Measurements from ENCODE around the gene ZNF507. TPM values are rescaled to one million over a fixed set of nuclear protein-coding genes. Genes with fewer than 3 reads are reported as not detected.

ZNF507 gene
- total RNA-seq, 1 donor from 2014 or later: 22.4 TPM

GRCh38 chr19:32396046-32396652, 50.7 kb downstream of the ZNF507 start:
- no peak for TF ChIP-seq CTCF (IDR thresholded peaks at IDR 0.05)
- Mint-ChIP-seq H3K4me3 (ENCODE audit: unreplicated experiment) (no peak overlapping the region), H3K27ac (ENCODE audit: unreplicated experiment) (no peak overlapping the region), H3K36me3 (ENCODE audit: unreplicated experiment) (peaks cover 1% of the 10 kb centered on the region), H3K9me3 (ENCODE audit: unreplicated experiment) (no peaks in the 10 kb centered on the region), H3K27me3 (ENCODE audit: unreplicated experiment) (no peaks in the 10 kb centered on the region), H3K4me1 (ENCODE audit: unreplicated experiment) (peaks cover 7% of the 10 kb centered on the region)
- no peak for DNase-seq (ENCODE audit: extremely low spot score, unreplicated experiment)

GRCh38 chr19:32397671-32398101, 52.3 kb downstream of the ZNF507 start:
- Mint-ChIP-seq H3K9me3 (ENCODE audit: unreplicated experiment) (no peaks in the 10 kb centered on the region), H3K27me3 (ENCODE audit: unreplicated experiment) (no peaks in the 10 kb centered on the region), H3K4me3 (ENCODE audit: unreplicated experiment) (no peak overlapping the region), H3K27ac (ENCODE audit: unreplicated experiment) (no peak overlapping the region), H3K4me1 (ENCODE audit: unreplicated experiment) (peaks cover 7% of the 10 kb centered on the region), H3K36me3 (ENCODE audit: unreplicated experiment) (peaks cover 3% of the 10 kb centered on the region)
- no peak for DNase-seq (ENCODE audit: extremely low spot score, unreplicated experiment)
- TF ChIP-seq CTCF (IDR thresholded peaks at IDR 0.05): no peak

- Mint-ChIP-seq H3K27me3 (ENCODE audit: unreplicated experiment) (no peaks in the 10 kb centered on the region), H3K4me1 (ENCODE audit: unreplicated experiment) (peaks cover 28% of the 10 kb centered on the region), H3K9me3 (ENCODE audit: unreplicated experiment) (no peaks in the 10 kb centered on the region), H3K27ac (ENCODE audit: unreplicated experiment) (no peak overlapping the region), H3K4me3 (ENCODE audit: unreplicated experiment) (no peak overlapping the region), H3K36me3 (ENCODE audit: unreplicated experiment) (peaks cover 3% of the 10 kb centered on the region)
- no peak for DNase-seq (ENCODE audit: extremely low spot score, unreplicated experiment)
- TF ChIP-seq CTCF (IDR thresholded peaks at IDR 0.05): no peak
Measured at GRCh38 chr19:32401992-32402391, 56.6 kb downstream of the ZNF507 start.

GRCh38 chr19:32403291-32403995, 58.0 kb downstream of the ZNF507 start:
- Mint-ChIP-seq H3K36me3 (ENCODE audit: unreplicated experiment) (peaks cover 4% of the 10 kb centered on the region), H3K4me3 (ENCODE audit: unreplicated experiment) (peak overlapping the region; percentile 83), H3K4me1 (ENCODE audit: unreplicated experiment) (peaks cover 30% of the 10 kb centered on the region), H3K27ac (ENCODE audit: unreplicated experiment) (no peak overlapping the region), H3K9me3 (ENCODE audit: unreplicated experiment) (no peaks in the 10 kb centered on the region), H3K27me3 (ENCODE audit: unreplicated experiment) (no peaks in the 10 kb centered on the region)
- DNase-seq (ENCODE audit: extremely low spot score, unreplicated experiment): no peak
- TF ChIP-seq CTCF (IDR thresholded peaks at IDR 0.05): no peak

- Mint-ChIP-seq H3K36me3 (ENCODE audit: unreplicated experiment) (peaks cover 13% of the 10 kb centered on the region), H3K4me1 (ENCODE audit: unreplicated experiment) (peaks cover 30% of the 10 kb centered on the region), H3K27me3 (ENCODE audit: unreplicated experiment) (no peaks in the 10 kb centered on the region), H3K4me3 (ENCODE audit: unreplicated experiment) (peak overlapping the region; percentile 83), H3K27ac (ENCODE audit: unreplicated experiment) (peak overlapping the region; percentile 95), H3K9me3 (ENCODE audit: unreplicated experiment) (no peaks in the 10 kb centered on the region)
- no peak for TF ChIP-seq CTCF (IDR thresholded peaks at IDR 0.05)
- no peak for DNase-seq (ENCODE audit: extremely low spot score, unreplicated experiment)
Measured at GRCh38 chr19:32404213-32404932, 59.0 kb downstream of the ZNF507 start.
